GM18951 (cell line): ENCODE measurements around the gene STRIP2.
"Not testable (repeated sequence)": the region's sequence is repeated elsewhere in the genome, so short reads cannot be mapped to it uniquely, and the experiment has no call there.

ENCODE experiments used
- POLR2A ChIP-seq: IDR thresholded peaks from 4 replicates; pipeline ENCODE4 v1.6.1; 2011; ENCODE audit warnings: mild to moderate bottlenecking; ENCODE audit not compliant: insufficient read length, insufficient read depth; ENCODE audit errors: extremely low read depth
- in situ Hi-C: fragments of 300-500 bp; cut with MboI; formaldehyde crosslinking; loops from one replicate; pipeline ENCODE4 v1.12.0; 2022; ENCODE audit warnings: low sequenced_read_pairs, mixed read lengths, inconsistent platforms; ENCODE audit not compliant: unreplicated experiment

The STRIP2 gene

DNA sequence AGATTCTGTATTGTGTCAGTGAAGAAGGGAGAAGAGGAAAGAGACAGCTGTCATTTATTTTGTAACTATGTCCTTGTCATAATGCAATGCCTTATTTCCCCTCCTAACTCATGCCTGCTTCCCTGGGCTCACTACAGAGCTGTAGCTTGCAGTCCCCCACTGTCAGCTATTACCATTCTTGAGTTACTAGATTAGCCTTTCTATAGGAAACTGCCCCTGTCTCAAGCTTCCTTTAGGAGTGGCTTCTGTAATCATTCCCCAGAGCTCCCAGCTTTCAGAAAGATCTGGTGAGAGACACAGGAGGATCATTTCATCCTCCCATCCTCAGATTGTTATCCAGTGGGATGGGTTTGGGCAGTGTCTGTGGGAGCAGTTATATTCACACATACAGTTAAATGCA is 35.7 kb downstream of the STRIP2 start:
- TF ChIP-seq POLR2A = no peak
- in situ Hi-C loops = no loop called here

DNA sequence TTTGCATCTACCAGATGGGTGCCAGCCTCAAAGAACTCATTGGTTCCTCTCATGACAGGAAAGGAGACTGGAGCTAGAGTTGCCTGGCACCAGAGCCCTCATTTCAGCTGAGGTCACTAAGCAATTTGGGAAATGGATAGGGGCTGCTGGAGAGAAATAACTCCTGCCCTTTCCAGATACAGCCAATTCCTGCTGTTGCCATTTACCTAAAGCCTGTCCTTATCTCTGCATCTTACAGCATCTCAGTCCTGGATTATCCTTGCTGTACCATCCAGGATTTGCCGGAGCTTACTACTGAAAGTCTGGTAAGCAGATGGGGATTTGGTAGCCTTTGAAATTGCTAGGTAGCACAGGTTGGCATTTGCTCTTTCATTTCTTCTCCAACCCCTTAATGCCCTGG is 36.2 kb downstream of the STRIP2 start:
- no peak for TF ChIP-seq POLR2A
- in situ Hi-C loops = no loop called here

GRCh38 chr7:129471402-129471827 is 37.2 kb downstream of the STRIP2 start:
- no peak for TF ChIP-seq POLR2A
- in situ Hi-C loops = no loop called here

- in situ Hi-C loops = not testable (repeated sequence)
These were observed 41.7 kb downstream of the STRIP2 start for GRCh38 chr7:129475931-129476330.

- in situ Hi-C loops = not testable (repeated sequence)
These were observed 42.2 kb downstream of the STRIP2 start for GRCh38 chr7:129476398-129476797.

- in situ Hi-C loops = no loop called here
- no peak for TF ChIP-seq POLR2A
These were observed 45.6 kb downstream of the STRIP2 start for GRCh38 chr7:129479831-129480230.

DNA sequence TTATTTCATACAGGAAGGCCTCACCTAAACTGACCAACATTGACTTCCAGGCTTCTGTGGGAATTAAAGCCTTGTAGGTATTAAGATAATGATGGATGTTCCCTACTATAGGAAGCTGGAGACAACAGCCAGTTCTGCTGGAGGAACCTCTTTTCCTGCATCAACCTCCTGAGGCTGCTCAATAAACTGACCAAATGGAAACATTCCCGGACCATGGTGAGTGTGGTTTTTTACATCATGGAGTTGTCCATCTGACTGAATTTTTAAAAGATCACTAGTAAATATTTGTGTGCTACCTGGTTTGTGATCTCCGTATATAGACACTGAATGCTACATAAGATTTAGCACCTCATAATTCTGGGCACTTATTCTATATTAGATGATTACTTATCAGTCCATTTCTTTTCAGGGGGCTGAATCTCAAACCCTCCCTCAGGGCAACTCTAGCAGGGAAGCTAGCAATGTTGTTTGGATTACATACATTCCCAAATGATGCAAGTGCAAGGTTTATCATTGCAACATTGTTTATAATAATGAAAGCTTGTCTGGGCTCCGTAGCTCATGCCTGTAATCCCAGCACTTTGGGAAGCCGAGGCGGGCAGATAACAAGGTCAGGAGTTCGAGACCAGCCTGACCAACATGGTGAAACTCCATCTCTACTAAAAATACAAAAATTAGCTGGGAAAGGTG is 46.6 kb downstream of the STRIP2 start:
- in situ Hi-C loops = no loop called here
- TF ChIP-seq POLR2A = no peak

DNA sequence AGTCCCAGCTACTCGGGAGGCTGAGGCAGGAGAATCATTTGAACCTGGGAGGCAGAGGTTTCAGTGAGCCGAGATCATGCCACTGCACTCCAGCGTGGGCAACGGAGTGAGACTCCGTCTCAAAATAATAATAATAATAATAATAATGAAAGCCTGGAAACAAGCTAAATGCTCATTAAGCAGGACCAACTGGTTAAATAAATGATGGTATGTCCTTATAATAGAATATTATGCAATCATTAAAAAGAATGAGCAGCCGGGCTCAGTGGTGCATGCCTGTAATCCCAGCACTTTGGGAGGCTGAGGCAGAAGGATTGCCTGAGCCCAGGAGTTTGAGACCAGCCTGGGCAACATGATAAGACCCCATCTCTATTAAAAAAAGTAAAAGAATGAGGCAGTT is 47.1 kb downstream of the STRIP2 start:
- in situ Hi-C loops = not testable (repeated sequence)

GRCh38 chr7:129482781-129483180 is 48.5 kb downstream of the STRIP2 start:
- TF ChIP-seq POLR2A = no peak
- in situ Hi-C loops = no loop called here

GRCh38 chr7:129489491-129489890 is 55.3 kb downstream of the STRIP2 start:
- in situ Hi-C loops = no loop called here
- TF ChIP-seq POLR2A = no peak

- in situ Hi-C loops = no loop called here
- no peak for TF ChIP-seq POLR2A
These were observed 58.2 kb downstream of the STRIP2 start for GRCh38 chr7:129492391-129492790.

DNA sequence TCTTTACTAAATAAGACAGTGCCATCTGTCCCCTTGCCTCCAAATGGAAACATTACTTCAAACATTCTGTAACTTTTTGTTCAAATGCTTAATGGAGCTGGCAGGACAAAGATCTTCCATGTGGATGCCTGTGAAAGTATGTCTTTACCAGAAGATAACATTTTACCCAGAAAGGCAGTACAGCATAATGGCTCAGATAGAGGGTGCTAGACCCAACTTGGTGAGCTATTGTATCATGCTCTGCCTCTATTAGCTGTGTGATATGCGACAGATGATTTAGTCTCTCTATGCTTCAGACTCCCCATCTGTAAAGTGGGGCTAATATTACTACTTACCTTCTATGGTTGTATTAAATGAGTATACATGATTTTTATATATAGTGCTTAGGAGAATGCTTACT is 59.3 kb downstream of the STRIP2 start:
- TF ChIP-seq POLR2A = no peak
- in situ Hi-C loops = no loop called here

- no peak for TF ChIP-seq POLR2A
- in situ Hi-C loops = no loop called here
These were observed 59.8 kb downstream of the STRIP2 start for GRCh38 chr7:129494041-129494440.

DNA sequence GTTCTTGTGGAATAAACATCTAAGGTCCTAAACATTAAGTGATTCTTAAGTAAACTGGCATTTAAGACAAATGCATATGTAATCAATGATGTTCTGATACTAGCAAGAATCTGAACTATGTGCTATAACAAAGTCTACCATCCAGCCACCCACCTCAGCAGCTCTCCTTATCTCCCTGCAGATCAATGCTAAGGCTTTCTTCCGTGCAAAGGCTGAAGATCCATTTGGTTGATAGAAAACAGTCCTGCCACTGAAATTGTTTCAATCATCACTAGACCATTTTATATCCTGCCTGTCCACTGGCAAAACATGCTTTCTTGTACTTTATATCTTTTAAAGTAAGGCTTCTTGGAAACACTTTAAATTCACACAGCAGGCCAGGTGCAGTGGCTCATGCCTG is 61.8 kb downstream of the STRIP2 start:
- no peak for TF ChIP-seq POLR2A
- in situ Hi-C loops = no loop called here

DNA sequence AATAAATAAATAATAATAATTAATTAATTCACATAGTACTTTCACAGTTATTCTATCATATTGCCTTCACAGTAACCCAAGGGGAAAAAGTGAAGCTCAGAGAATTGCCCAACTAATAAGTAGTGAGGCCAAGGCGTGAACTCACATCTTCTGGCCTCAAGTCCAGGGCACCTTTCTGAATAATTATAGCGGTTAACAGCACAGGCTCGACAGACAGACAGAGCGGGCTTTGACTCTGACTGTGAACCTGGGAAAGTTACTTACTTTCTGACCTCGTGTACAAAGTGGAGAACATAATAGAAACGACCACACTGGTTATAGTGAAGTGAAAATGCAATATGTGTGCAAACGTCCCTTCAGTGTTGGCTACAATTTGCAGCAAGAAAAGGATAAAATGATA is 62.4 kb downstream of the STRIP2 start:
- no peak for TF ChIP-seq POLR2A
- in situ Hi-C loops = no loop called here

DNA sequence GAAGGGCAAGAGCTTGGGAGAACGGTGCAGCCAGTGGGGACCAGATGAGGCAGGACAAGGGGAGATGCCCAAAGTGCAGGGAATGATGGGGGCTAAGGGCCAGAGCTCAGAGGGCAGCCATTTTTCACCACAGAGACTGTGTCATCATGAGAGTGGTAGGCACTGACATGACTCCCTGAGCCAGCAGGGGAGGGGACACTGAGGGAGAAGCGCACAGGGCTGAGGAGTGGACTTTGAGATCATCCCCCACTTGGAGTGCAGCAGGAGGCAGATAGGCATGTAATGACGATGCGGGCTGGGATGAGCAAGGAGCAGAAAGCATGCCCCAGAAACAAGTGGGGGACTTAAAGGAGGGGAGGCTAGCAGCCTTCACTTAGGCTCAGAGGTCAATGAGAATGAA is 62.9 kb downstream of the STRIP2 start:
- in situ Hi-C loops = no loop called here
- TF ChIP-seq POLR2A = no peak
